DMS53 (cell line): Measurements from ENCODE around the gene CCDC82.
A peak's percentile ranks its signal among the peaks of the same experiment; 100 is the strongest.

Source experiments
- DNase-seq: peaks from one replicate; lab custom pipeline; 2025; lab: John Stamatoyannopoulos, UW

Gene CCDC82

DNA sequence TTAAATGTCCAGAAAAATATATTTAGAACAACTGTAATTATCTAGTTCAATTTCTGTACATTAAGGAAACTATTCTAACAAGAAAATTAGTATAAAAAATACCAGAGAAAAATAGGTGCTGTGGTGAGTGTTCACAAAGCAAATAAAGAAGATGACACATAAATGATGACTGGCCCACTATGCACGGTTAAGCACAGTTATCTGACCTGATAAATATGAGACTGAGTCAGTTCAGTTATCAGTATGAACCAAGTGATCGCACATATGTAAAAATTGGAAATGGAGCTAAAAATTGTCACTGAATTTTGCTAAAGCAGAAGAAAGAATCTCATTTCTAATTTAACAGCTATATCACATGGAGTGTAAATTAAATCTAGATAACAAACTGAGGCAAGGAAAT, 27.9 kb downstream of the CCDC82 start:
- DNase-seq, result peak; percentile 42

GRCh38 chr11:96358321-96358720, 31.4 kb downstream of the CCDC82 start:
- no peak for DNase-seq

DNA sequence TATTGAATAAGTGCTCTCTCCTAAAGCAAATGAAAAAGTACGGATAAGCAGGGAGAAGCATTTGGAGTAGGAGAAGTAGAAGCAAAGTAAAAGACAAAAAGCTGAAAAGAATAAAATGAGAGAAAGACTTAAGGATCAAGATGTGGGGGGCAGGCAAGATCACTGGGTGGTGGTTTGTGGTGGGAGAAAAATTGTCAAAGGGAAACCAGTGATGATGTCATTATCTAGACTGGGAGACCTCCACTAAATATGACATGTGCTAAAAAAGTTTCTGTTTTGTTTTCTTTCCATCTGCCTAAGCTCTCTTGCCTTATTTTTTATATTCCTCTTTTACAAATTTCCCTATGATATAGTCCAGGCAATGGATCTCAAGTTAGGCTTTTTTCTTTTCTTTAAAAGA, 31.9 kb downstream of the CCDC82 start:
- no peak for DNase-seq

GRCh38 chr11:96356848-96357247, 32.9 kb downstream of the CCDC82 start:
- no peak for DNase-seq

- peak; percentile 98 for DNase-seq
These were observed 46.6 kb downstream of the CCDC82 start, which contains the start of gene MAML2 for GRCh38 chr11:96342961-96343711. Gene MAML2 (minus strand): TSS chr11:96343195. CDS start chr11:96341895, 1,300 bp downstream.

- peak; percentile 64 for DNase-seq
These were observed 47.4 kb downstream of the CCDC82 start for GRCh38 chr11:96342014-96342960.

- DNase-seq, result peak; percentile 48
These were observed 48.3 kb downstream of the CCDC82 start for GRCh38 chr11:96341211-96342013.

- no peak for DNase-seq
These were observed 49.2 kb downstream of the CCDC82 start for GRCh38 chr11:96340555-96340885.

- DNase-seq, result no peak
These were observed 49.8 kb downstream of the CCDC82 start for GRCh38 chr11:96339706-96340554.

- no peak for DNase-seq
These were observed 50.6 kb downstream of the CCDC82 start for GRCh38 chr11:96338910-96339705.

- DNase-seq, result no peak
These were observed 51.9 kb downstream of the CCDC82 start for GRCh38 chr11:96337541-96338431.

- DNase-seq, result peak; percentile 15
These were observed 54.3 kb downstream of the CCDC82 start for GRCh38 chr11:96335388-96335787.

DNA sequence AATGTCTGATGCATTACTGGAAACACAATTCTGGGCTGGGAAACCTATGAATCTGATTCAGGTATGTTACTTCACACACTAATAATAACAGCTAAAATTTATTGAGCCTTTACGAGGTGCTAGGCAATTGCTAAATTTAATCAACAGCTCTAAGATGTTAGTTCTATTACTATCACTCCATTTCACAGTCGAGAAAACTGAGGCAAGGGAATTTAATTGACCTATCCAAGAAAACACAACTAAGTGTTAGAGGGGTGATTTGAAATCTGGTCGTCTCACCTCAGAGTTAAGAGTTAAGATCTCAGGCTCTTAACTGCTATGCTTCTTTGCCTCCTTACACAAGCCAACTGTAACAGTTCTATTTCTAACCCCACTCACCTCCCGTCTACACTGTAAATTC, 55.5 kb downstream of the CCDC82 start:
- no peak for DNase-seq

DNA sequence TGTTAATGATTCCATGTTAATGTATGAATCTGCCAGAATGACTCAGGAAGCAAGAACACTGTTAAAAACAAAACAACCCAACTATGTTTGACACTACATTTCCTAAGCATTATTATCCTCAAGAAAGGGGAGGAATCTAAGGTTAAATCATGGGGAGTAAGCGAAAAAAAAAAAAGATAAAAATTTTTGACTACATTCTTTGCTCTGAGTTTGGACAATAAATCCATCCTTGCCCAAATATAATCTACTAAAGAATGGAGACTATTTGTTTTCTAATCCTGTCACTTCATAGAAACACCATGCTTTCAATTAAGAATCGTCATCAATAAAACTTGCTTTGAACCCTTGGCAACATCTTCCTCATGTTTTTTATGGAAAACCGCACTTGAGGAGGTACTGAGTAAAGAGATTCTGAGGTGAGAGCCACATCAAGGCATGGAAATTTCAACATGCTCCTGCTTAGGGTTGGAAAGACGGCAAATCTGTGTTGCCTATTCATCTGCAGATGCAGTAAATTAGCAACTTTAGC, 56.5 kb downstream of the CCDC82 start:
- no peak for DNase-seq

GRCh38 chr11:96332126-96332771, 57.5 kb downstream of the CCDC82 start:
- DNase-seq, result no peak

DNA sequence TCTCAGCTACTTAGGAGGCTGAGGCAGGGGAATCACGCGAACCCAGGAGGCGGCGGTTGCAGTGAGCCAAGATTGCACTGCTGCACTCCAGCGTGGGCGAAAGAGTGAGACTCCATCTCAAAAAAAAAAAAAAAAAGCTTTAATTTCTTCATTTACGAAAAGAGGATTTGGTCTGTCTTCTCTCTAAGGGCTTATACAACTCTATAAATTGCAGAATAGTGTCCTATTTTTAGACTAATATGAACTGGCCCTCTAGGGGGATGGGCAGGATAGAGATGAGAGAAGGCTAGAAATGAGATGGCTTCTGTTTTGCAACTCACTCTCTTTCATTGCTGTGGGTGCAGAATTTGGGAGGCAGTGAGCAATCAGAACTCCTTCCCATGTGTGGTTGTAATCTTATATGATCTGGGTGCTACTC, 58.0 kb downstream of the CCDC82 start:
- no peak for DNase-seq

GRCh38 chr11:96330511-96330859, 59.2 kb downstream of the CCDC82 start:
- DNase-seq, result no peak

- no peak for DNase-seq
These were observed 59.7 kb downstream of the CCDC82 start for GRCh38 chr11:96329855-96330510.
